Liver (tissue), 9 donors: ENCODE data around the gene COL6A3. TPM values are rescaled to one million over a fixed set of nuclear protein-coding genes. Genes with fewer than 3 reads are reported as not detected.

ENCODE experiments used
- DNase-seq: peaks from one replicate; pipeline ENCODE4 v3.0.0-alpha.2; 2017; ENCODE audit warnings: low spot score
- H3K27ac ChIP-seq, 2 donors: one replicate each; pipeline ENCODE4 v1.7.0; 2013; ENCODE audit warnings: inconsistent platforms in 2 of 2, low read length in 2 of 2, control low read depth in 1 of 2, low read depth in 1 of 2, mild to moderate bottlenecking in 1 of 2
- H3K27me3 ChIP-seq, 4 donors: one replicate each; pipeline versions ENCODE4 v1.6.1 to v1.7.0; 2013; ENCODE audit warnings: low read length in 3 of 4, inconsistent platforms in 1 of 4, mild to moderate bottlenecking in 1 of 4, moderate library complexity in 1 of 4; ENCODE audit not compliant: control insufficient read depth in 4 of 4, insufficient read depth in 4 of 4
- H3K36me3 ChIP-seq, 4 donors: one replicate each; pipeline versions ENCODE4 v1.6.1 to v1.7.0; 2013; ENCODE audit warnings: low read length in 3 of 4, mild to moderate bottlenecking in 3 of 4, low read depth in 1 of 4, moderate library complexity in 1 of 4; ENCODE audit not compliant: control insufficient read depth in 4 of 4, insufficient read depth in 3 of 4
- H3K4me1 ChIP-seq, 4 donors: one replicate each; pipeline versions ENCODE4 v1.6.1 to v1.7.0; 2013; ENCODE audit warnings: low read length in 3 of 4, mild to moderate bottlenecking in 3 of 4, moderate library complexity in 1 of 4; ENCODE audit not compliant: control insufficient read depth in 4 of 4, insufficient read depth in 4 of 4
- H3K4me3 ChIP-seq, 3 donors: one replicate each; pipeline versions ENCODE4 v1.6.1 to v1.7.0; 2013; ENCODE audit warnings: low read length in 3 of 3, control low read depth in 1 of 3, low read depth in 1 of 3, mild to moderate bottlenecking in 1 of 3
- H3K9ac ChIP-seq, 2 donors: one replicate each; pipeline ENCODE4 v1.7.0; 2013; ENCODE audit warnings: low read length in 2 of 2, mild to moderate bottlenecking in 2 of 2, moderate library complexity in 2 of 2, control low read depth in 1 of 2, low read depth in 1 of 2
- H3K9me3 ChIP-seq, 4 donors: one replicate each; pipeline versions ENCODE4 v1.6.1 to v1.7.0; 2013; ENCODE audit warnings: low read length in 3 of 4; ENCODE audit not compliant: control insufficient read depth in 4 of 4
- ATF3 ChIP-seq: IDR thresholded peaks from 2 replicates; pipeline ENCODE4 v1.6.1; 2016; ENCODE audit warnings: antibody characterized with exemption
- CTCF ChIP-seq: fragments of 150-350 bp; IDR thresholded peaks from 2 replicates; pipeline ENCODE4 v1.5.1; 2017; ENCODE audit warnings: improper control_type of control experiment, low read depth, low read length; ENCODE audit not compliant: missing input control
- EGR1 ChIP-seq, 2 donors: IDR thresholded peaks; 2 replicates each; pipeline ENCODE4 v1.6.1; 2016 to 2018; ENCODE audit warnings: antibody characterized with exemption in 2 of 2, low read depth in 2 of 2
- FOXA1 ChIP-seq: IDR thresholded peaks from 2 replicates; pipeline ENCODE4 v1.6.1; 2016; ENCODE audit warnings: antibody characterized with exemption
- FOXA2 ChIP-seq: IDR thresholded peaks from 2 replicates; pipeline ENCODE4 v1.6.1; 2016; ENCODE audit warnings: antibody characterized with exemption
- GABPA ChIP-seq, 2 donors: IDR thresholded peaks in 1 of 2; conservative IDR thresholded peaks in 1 of 2; 2 replicates each; pipeline ENCODE4 v1.6.1; 2016; ENCODE audit warnings: antibody characterized with exemption in 2 of 2, mild to moderate bottlenecking in 1 of 2, moderate library complexity in 1 of 2
- HNF4A ChIP-seq, 2 donors: conservative IDR thresholded peaks; 2 replicates each; pipeline ENCODE4 v1.6.1; 2016; ENCODE audit warnings: antibody characterized with exemption in 2 of 2, mild to moderate bottlenecking in 2 of 2
- HNF4G ChIP-seq: IDR thresholded peaks from 2 replicates; pipeline ENCODE4 v1.6.1; 2016; ENCODE audit warnings: antibody characterized with exemption
- JUND ChIP-seq, 2 donors: IDR thresholded peaks; 2 replicates each; pipeline ENCODE4 v1.6.1; 2016; ENCODE audit warnings: antibody characterized with exemption in 2 of 2
- MAX ChIP-seq: IDR thresholded peaks from 2 replicates; pipeline ENCODE4 v1.6.1; 2016; ENCODE audit warnings: antibody characterized with exemption
- NR2F2 ChIP-seq: IDR thresholded peaks from 2 replicates; pipeline ENCODE4 v1.6.1; 2016; ENCODE audit warnings: antibody characterized with exemption
- RAD21 ChIP-seq, 2 donors: IDR thresholded peaks; 2 replicates each; pipeline ENCODE4 v1.6.1; 2016; ENCODE audit warnings: antibody characterized with exemption in 2 of 2, mild to moderate bottlenecking in 2 of 2
- REST ChIP-seq: IDR thresholded peaks from 2 replicates; pipeline ENCODE4 v1.6.1; 2016; ENCODE audit warnings: antibody characterized with exemption, mild to moderate bottlenecking
- RXRA ChIP-seq, 2 donors: IDR thresholded peaks; 2 replicates each; pipeline ENCODE4 v1.6.1; 2017 to 2018; ENCODE audit warnings: antibody characterized with exemption in 2 of 2, mild to moderate bottlenecking in 1 of 2
- SP1 ChIP-seq: IDR thresholded peaks from 2 replicates; pipeline ENCODE4 v1.6.1; 2018; ENCODE audit warnings: antibody characterized with exemption, mild to moderate bottlenecking
- TAF1 ChIP-seq: conservative IDR thresholded peaks from 2 replicates; pipeline ENCODE4 v1.6.1; 2016; ENCODE audit warnings: antibody characterized with exemption, mild to moderate bottlenecking
- YY1 ChIP-seq: IDR thresholded peaks from 2 replicates; pipeline ENCODE4 v1.6.1; 2016; ENCODE audit warnings: antibody characterized with exemption, mild to moderate bottlenecking
- ZBTB33 ChIP-seq: IDR thresholded peaks from 2 replicates; pipeline ENCODE4 v1.6.1; 2016; ENCODE audit warnings: antibody characterized with exemption
- WGBS: extraction: QIAGEN DNeasy Blood & Tissue Kit; methylation state at CpG from one replicate; pipeline ENCODE4 v1.1.7; 2013; 5-methylcytosine and 5-hydroxymethylcytosine counted together
- polyA plus RNA-seq, 2 donors: library from polyadenylated mRNA; stranded (reverse) in 1 of 2; unstranded in 1 of 2; fragments of 200-250 nt in 1 of 2; fragments of >200 nt in 1 of 2; fragmentation: Nextera tagmentation in 1 of 2; extraction: Ambion mirVana in 1 of 2; gene quantifications; one replicate each; pipeline versions ENCODE4 v1.2.1 to v1.2.3, GENCODE V29; 2013 to 2015
- total RNA-seq, 2 donors: library from RNA; depleted of rRNA; stranded (reverse); fragments of >200 nt; gene quantifications; one replicate each; pipeline ENCODE4 v1.2.3, GENCODE V29; 2014
- donor health status: healthy.
- donor health status: healthy.
- donor health status: healthy.
- donor health status: healthy.
- donor health status: healthy.

COL6A3 gene
- total and polyA plus RNA-seq, 4 donors: 1.7 to 28.7 (median 17.5) TPM

GRCh38 chr2:237405605-237406004 is 8.4 kb downstream of the COL6A3 start:
- 81% methylated on average over 2 of the region's 2 CpGs for WGBS
- H3K27ac ChIP-seq: no peak overlapping the region
- no peak for TF ChIP-seq YY1
- TF ChIP-seq NR2F2: no peak
- no peak for TF ChIP-seq RXRA (IDR thresholded peaks at IDR 0.05)
- TF ChIP-seq EGR1 (IDR thresholded peaks at IDR 0.05; ENCODE audit: low read depth in 2 of 2): no peak
- TF ChIP-seq RAD21 (IDR thresholded peaks at IDR 0.05): no peak
- TF ChIP-seq FOXA1: no peak
- no peak for TF ChIP-seq HNF4A (conservative IDR thresholded peaks at IDR 0.05)
- TF ChIP-seq JUND (IDR thresholded peaks at IDR 0.05): no peak
- no peak for TF ChIP-seq GABPA (IDR thresholded peaks at IDR 0.05 in 1 of 2, conservative IDR thresholded peaks at IDR 0.05 in 1 of 2)
- no peak for TF ChIP-seq SP1
- no peak for TF ChIP-seq ATF3
- TF ChIP-seq MAX: no peak
- TF ChIP-seq REST: no peak
- no peak for TF ChIP-seq ZBTB33
- TF ChIP-seq HNF4G: no peak
- no peak for TF ChIP-seq TAF1
- no peak for TF ChIP-seq FOXA2
- TF ChIP-seq CTCF: no peak
- no peaks in the 10 kb centered on the region for H3K9me3 ChIP-seq
- peaks cover 0 to 1% (median 0%) of the 10 kb centered on the region in 4 donors for H3K4me1 ChIP-seq
- no peak overlapping the region for H3K4me3 ChIP-seq
- DNase-seq: no peak
- no peaks in the 10 kb centered on the region for H3K36me3 ChIP-seq
- no peak overlapping the region for H3K9ac ChIP-seq
- H3K27me3 ChIP-seq: no peaks in the 10 kb centered on the region
